Stimulated activated naive CD8-positive, alpha-beta T cell treated with anti-CD3 and anti-CD28 coated beads, Interleukin-15, Interleukin-2, amounts not matched to agents 100 U/mL and 50 U/mL, for 24 hours (primary cell): ENCODE data around the gene UCP2.

Source experiments
- ATAC-seq: fragments of 150-1000 bp; cut with Tn5 transposase; one replicate; pipeline ENCODE4 v1.10.0; 2021
- DNase-seq: peaks from one replicate; pipeline ENCODE4 v3.0.0; 2021

The UCP2 gene

GRCh38 chr11:73982595-73982989 lies at the start of gene UCP2:
Gene UCP2 (minus strand): TSS chr11:73982843. CDS start chr11:73978378, 4,465 bp downstream.
- ATAC-seq (peak; percentile 77), DNase-seq (peak; percentile 92)

GRCh38 chr11:74030723-74031676 lies 48.4 kb upstream of the UCP2 start:
- DNase-seq = no peak
- no peak for ATAC-seq

GRCh38 chr11:74025467-74026166 lies 43.0 kb upstream of the UCP2 start:
- peak; percentile 62 for ATAC-seq
- DNase-seq = no peak

- ATAC-seq (no peak), DNase-seq (peak; percentile 64)
Observed at GRCh38 chr11:74024261-74025029, 41.8 kb upstream of the UCP2 start.

GRCh38 chr11:74023276-74023675 lies 40.6 kb upstream of the UCP2 start:
- ATAC-seq (no peak), DNase-seq (no peak)

- no peak for ATAC-seq
Observed at GRCh38 chr11:74022546-74022945, 39.9 kb upstream of the UCP2 start.

GRCh38 chr11:74021998-74022397 lies 39.4 kb upstream of the UCP2 start:
- no peak for DNase-seq
- ATAC-seq = no peak

More at GRCh38 chr11:74022546-74022945, 39.9 kb upstream of the UCP2 start:
- DNase-seq = no peak

- ATAC-seq (no peak), DNase-seq (no peak)
Observed at GRCh38 chr11:74020539-74020938, 37.9 kb upstream of the UCP2 start.

GRCh38 chr11:74019860-74020259 lies 37.2 kb upstream of the UCP2 start:
- peak; percentile 78 for DNase-seq
- ATAC-seq = peak; percentile 92

GRCh38 chr11:74019104-74019738 lies 36.6 kb upstream of the UCP2 start:
- ATAC-seq (peak; percentile 42), DNase-seq (no peak)

GRCh38 chr11:74018331-74019005 lies 35.8 kb upstream of the UCP2 start:
- ATAC-seq = no peak
- no peak for DNase-seq

- ATAC-seq (no peak), DNase-seq (no peak)
Observed at GRCh38 chr11:74017631-74018030, 35.0 kb upstream of the UCP2 start.

GRCh38 chr11:74015919-74016684 lies 33.5 kb upstream of the UCP2 start:
- DNase-seq = no peak
- ATAC-seq = no peak

- ATAC-seq (no peak), DNase-seq (no peak)
Observed at GRCh38 chr11:74014880-74015279, 32.2 kb upstream of the UCP2 start.

- DNase-seq (no peak), ATAC-seq (no peak)
Observed at GRCh38 chr11:74013141-74013540, 30.5 kb upstream of the UCP2 start.

- no peak for DNase-seq
- ATAC-seq = no peak
Observed at GRCh38 chr11:74012074-74012809, 29.6 kb upstream of the UCP2 start.

- ATAC-seq (peak; percentile 84), DNase-seq (peak; percentile 64)
Observed at GRCh38 chr11:74011360-74012073, 28.9 kb upstream of the UCP2 start.

- DNase-seq (no peak), ATAC-seq (no peak)
Observed at GRCh38 chr11:74010306-74011300, 28.0 kb upstream of the UCP2 start.
